Adrenal gland (tissue), 12 donors: ENCODE measurements around the gene NEDD8. TPM values are rescaled to one million over a fixed set of nuclear protein-coding genes. Genes with fewer than 3 reads are reported as not detected.

Experiments
- DNase-seq, 7 donors: peaks; one replicate each; pipeline ENCODE4 v3.0.0-alpha.2; 2019 to 2020
- H3K27ac ChIP-seq, 5 donors: fragments of 200-600 bp; sonication (generic) in 4 of 5; 1 replicate in 3 of 5; 2 replicates in 2 of 5; pipeline versions ENCODE4 v1.5.1 to v1.8.0; 2016 to 2020; ENCODE audit warnings: mild to moderate bottlenecking in 1 of 5
- H3K27me3 ChIP-seq: fragments of 200-600 bp; 2 replicates; pipeline ENCODE4 v1.8.0; 2021
- H3K36me3 ChIP-seq, 2 donors: fragments of 200-600 bp; replicated peaks in 1 of 2; 1 replicate in 1 of 2; 2 replicates in 1 of 2; pipeline versions ENCODE4 v1.5.1 to v1.8.0; 2018 to 2022
- H3K4me1 ChIP-seq, 2 donors: fragments of 200-600 bp; replicated peaks in 1 of 2; 1 replicate in 1 of 2; 2 replicates in 1 of 2; pipeline versions ENCODE4 v1.5.1 to v1.8.0; 2018 to 2021
- H3K4me3 ChIP-seq, 4 donors: fragments of 200-600 bp; sonication (generic) in 3 of 4; one replicate each; pipeline ENCODE4 v1.5.1; 2016 to 2018
- H3K9me3 ChIP-seq, 3 donors: fragments of 200-600 bp; sonication (generic) in 1 of 3; replicated peaks in 1 of 3; 1 replicate in 2 of 3; 2 replicates in 1 of 3; pipeline versions ENCODE4 v1.5.1 to v1.8.0; 2016 to 2021
- POLR2A ChIP-seq, 2 donors: fragments of 450-650 bp; IDR thresholded peaks; one replicate each; pipeline ENCODE4 v1.6.1; 2017; ENCODE audit warnings: antibody characterized with exemption in 2 of 2, mild to moderate bottlenecking in 2 of 2, moderate library complexity in 1 of 2
- WGBS, 4 donors: extraction: QIAGEN DNeasy Blood & Tissue Kit in 2 of 4; methylation state at CpG; one replicate each; pipeline versions ENCODE4 v1.1.5 to v1.1.7; 2013 to 2017; 5-methylcytosine and 5-hydroxymethylcytosine counted together
- intact Hi-C, 2 donors: fragments of 100-400 bp; cut with DNase I; formaldehyde crosslinking; loops; one replicate each; pipeline versions ENCODE4 v1.14.1 to v1.15.0; 2022 to 2023
- polyA plus RNA-seq, 3 donors: library from polyadenylated mRNA; stranded (reverse); fragments of 200-250 nt in 2 of 3; fragments of 350-450 nt in 1 of 3; fragmentation: Illumina TruSeq in 1 of 3; extraction: RNeasy Lipid Tissue Mini Kit (QIAGEN cat#74804) in 1 of 3; gene quantifications; one replicate each; pipeline ENCODE4 v1.2.3, GENCODE V29; 2013 to 2014
- small RNA-seq, 2 donors: library from RNA; depleted of rRNA; stranded (forward); fragments of <200 nt; gene quantifications; one replicate each; pipeline ENCODE3, GENCODE V24; 2016
- total RNA-seq, 9 donors: library from RNA; depleted of rRNA in 4 of 9; stranded (reverse); fragments of >200 nt in 4 of 9; fragments of 120-200 nt in 1 of 9; fragmentation: NEBNext Ultra II Directional in 1 of 9; extraction: Animal tissue kit (Norgen Biotek cat#: 25700) in 1 of 9; gene quantifications; one replicate each; pipeline versions ENCODE4 v1.1.0 to v1.2.4, GENCODE V29; 2013 to 2023
- TF ChIP-seq, protein P1 (sequence below), 6 experiments: fragments of 450-650 bp in 4 of 6; fragments of 200-600 bp in 2 of 6; sonication (generic) in 1 of 6; IDR thresholded peaks; 1 replicate in 5 of 6; 2 replicates in 1 of 6; pipeline versions ENCODE4 v1.5.1 to v1.8.0; 2016 to 2021; ENCODE audit warnings: antibody characterized with exemption in 6 of 6, mild to moderate bottlenecking in 2 of 6, moderate library complexity in 1 of 6
- donor health status: healthy with polysubstance abuse.
- donor health status: Bipolar disorder and iron deficiency.
- donor health status: DM: yes; HTN: yes; CAD: no.
- donor health status: DM: no; HTN: no; CAD: no.
- donor health status: DM: no; HTN: no; CAD: no.
- donor health status: DM: yes; HTN: yes; CAD: no.

NEDD8 gene
- total and polyA plus RNA-seq, 12 donors, result 136 to 454 (median 216) TPM

- Histone ChIP-seq H3K27ac (peak within 1 kb of the TSS in 2 of 5 donors; percentile 45 to 54), H3K27me3 (no peaks in the 10 kb centered on the region), H3K36me3 (peaks cover 0 to 18% of the 10 kb centered on the region in 2 donors), H3K4me3 (peak within 1 kb of the TSS in 1 of 4 donors; percentile 38), H3K4me1 (peaks cover 0 to 6% of the 10 kb centered on the region in 2 donors), H3K9me3 (no peaks in the 10 kb centered on the region)
- DNase-seq, result peak; percentile 69 to 98 (median 81)
- TF ChIP-seq POLR2A (IDR thresholded peaks at IDR 0.05), result no peak
- TF ChIP-seq, protein P1, sequence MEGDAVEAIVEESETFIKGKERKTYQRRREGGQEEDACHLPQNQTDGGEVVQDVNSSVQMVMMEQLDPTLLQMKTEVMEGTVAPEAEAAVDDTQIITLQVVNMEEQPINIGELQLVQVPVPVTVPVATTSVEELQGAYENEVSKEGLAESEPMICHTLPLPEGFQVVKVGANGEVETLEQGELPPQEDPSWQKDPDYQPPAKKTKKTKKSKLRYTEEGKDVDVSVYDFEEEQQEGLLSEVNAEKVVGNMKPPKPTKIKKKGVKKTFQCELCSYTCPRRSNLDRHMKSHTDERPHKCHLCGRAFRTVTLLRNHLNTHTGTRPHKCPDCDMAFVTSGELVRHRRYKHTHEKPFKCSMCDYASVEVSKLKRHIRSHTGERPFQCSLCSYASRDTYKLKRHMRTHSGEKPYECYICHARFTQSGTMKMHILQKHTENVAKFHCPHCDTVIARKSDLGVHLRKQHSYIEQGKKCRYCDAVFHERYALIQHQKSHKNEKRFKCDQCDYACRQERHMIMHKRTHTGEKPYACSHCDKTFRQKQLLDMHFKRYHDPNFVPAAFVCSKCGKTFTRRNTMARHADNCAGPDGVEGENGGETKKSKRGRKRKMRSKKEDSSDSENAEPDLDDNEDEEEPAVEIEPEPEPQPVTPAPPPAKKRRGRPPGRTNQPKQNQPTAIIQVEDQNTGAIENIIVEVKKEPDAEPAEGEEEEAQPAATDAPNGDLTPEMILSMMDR (IDR thresholded peaks at IDR 0.05), result no peak
- intact Hi-C loops, result no loop called here
- 14 to 31% (median 26%) methylated on average over 21 to 63 of the region's 63 CpGs for WGBS, 4 donors
These were observed 60.5 kb downstream of the NEDD8 start, which contains the start of gene REC8 for GRCh38 chr14:24171422-24172260. Gene REC8, plus strand, starts transcription at chr14:24172080. Its CDS starts 473 bp downstream, at chr14:24172553.

DNA sequence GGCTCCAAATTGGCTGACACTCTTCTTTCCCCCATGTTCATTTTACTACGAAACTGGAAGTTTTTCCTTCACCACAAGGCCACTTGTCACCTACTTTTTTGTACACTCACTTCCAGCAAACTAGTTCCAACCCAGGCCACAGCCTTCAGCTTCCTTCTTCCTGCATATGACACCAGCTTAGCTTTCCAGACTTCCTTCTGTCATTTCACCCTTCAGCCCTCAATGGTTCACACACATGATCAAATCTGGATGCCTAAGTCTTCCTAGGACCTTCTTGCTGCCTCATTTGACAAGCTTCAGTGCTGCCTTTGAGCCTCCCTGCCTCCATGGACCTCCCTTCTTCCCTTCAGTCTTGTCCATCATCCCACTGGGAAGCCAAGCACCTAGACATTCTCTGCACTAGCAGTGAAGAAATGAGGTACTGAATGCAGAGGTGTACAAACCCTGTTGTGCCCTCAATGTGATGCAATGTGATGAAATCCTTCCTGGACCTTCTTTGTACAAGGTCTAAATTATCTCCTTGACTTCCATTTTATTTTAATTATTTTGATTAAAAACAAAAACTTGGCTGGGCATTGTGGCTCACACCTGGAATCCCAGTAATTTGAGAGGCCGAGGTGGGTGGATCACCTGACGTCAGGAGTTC, 64.6 kb downstream of the NEDD8 start:
- Histone ChIP-seq H3K27me3 (no peaks in the 10 kb centered on the region), H3K4me3 (no peak overlapping the region), H3K4me1 (peaks cover 0 to 17% of the 10 kb centered on the region in 2 donors), H3K27ac (no peak overlapping the region), H3K9me3 (no peaks in the 10 kb centered on the region), H3K36me3 (peaks cover 0 to 54% of the 10 kb centered on the region in 2 donors)
- WGBS, 4 donors, result 71 to 82% (median 81%) methylated on average over 3 of the region's 3 CpGs
- intact Hi-C loops, result no loop called here
- no peak for DNase-seq
- TF ChIP-seq, protein P1 (IDR thresholded peaks at IDR 0.05), result no peak
- no peak for TF ChIP-seq POLR2A (IDR thresholded peaks at IDR 0.05)

Small RNAs within 50 kb of the gene (small RNA-seq; reads per million reads assigned to genes)
- gene AL136295.4, result 0 reads per million in 2 donors
- gene CHMP4A, result 0 reads per million in 2 donors
- gene IPO4, result 0 to 0.24 reads per million in 2 donors
- 0 to 0.12 reads per million in 2 donors for gene MDP1

Other genes starting within 250 kb of the NEDD8 start
Only the 30 nearest of the 34 such genes appear.
- gene CARMIL3, start 180.4 kb downstream of the NEDD8 start, total RNA-seq, result 1 to 10 TPM in 2 of 9 donors, under 1 TPM in 6, not detected in 1; 0.17 to 1.1 (median 0.68) TPM
- gene CARMIL3, start 180.4 kb downstream of the NEDD8 start, polyA plus RNA-seq, result 1 to 10 TPM in 2 of 3 donors, under 1 TPM in 1; 0.73 to 5.8 (median 1.7) TPM
- 1 to 10 TPM in 1 of 9 donors, under 1 TPM in 1, not detected in 7; 0.97 to 1.4 TPM for gene CPNE6, start 160.8 kb downstream of the NEDD8 start, total RNA-seq
- under 1 TPM; 0.07 to 0.22 (median 0.16) TPM for gene CPNE6, start 160.8 kb downstream of the NEDD8 start, polyA plus RNA-seq
- 10 to 100 TPM in 7 of 9 donors, 1 to 10 TPM in 2; 4.4 to 37.0 (median 18.4) TPM for gene PCK2, start 138.1 kb downstream of the NEDD8 start, total RNA-seq
- gene PCK2, start 138.1 kb downstream of the NEDD8 start, polyA plus RNA-seq, result 10 to 100 TPM in 2 of 3 donors, 1 to 10 TPM in 1; 7.9 to 17.9 (median 10.5) TPM
- gene DCAF11, start 117.6 kb downstream of the NEDD8 start, total RNA-seq, result 100 to 1,000 TPM in 8 of 9 donors, 10 to 100 TPM in 1; 88.9 to 401 (median 143) TPM
- gene DCAF11, start 117.6 kb downstream of the NEDD8 start, polyA plus RNA-seq, result 10 to 100 TPM; 40.4 to 94.0 (median 42.3) TPM
- gene NRL, start 117.4 kb downstream of the NEDD8 start, total RNA-seq, result 10 to 100 TPM in 1 of 9 donors, 1 to 10 TPM in 8; 3.3 to 20.2 (median 4.7) TPM
- 1 to 10 TPM; 2.2 to 3.5 (median 3.1) TPM for gene NRL, start 117.4 kb downstream of the NEDD8 start, polyA plus RNA-seq
- 10 to 100 TPM in 4 of 9 donors, 1 to 10 TPM in 5; 6.5 to 15.7 (median 9.7) TPM for gene FITM1, start 101.7 kb downstream of the NEDD8 start, total RNA-seq
- 10 to 100 TPM in 2 of 3 donors, 1 to 10 TPM in 1; 4.6 to 25.7 (median 13.4) TPM for gene FITM1, start 101.7 kb downstream of the NEDD8 start, polyA plus RNA-seq
- 100 to 1,000 TPM; 208 to 359 (median 277) TPM for gene PSME1, start 96.2 kb downstream of the NEDD8 start, total RNA-seq
- gene PSME1, start 96.2 kb downstream of the NEDD8 start, polyA plus RNA-seq, result 100 to 1,000 TPM; 205 to 386 (median 313) TPM
- 10 to 100 TPM; 22.5 to 65.7 (median 40.5) TPM for gene EMC9, start 90.8 kb downstream of the NEDD8 start, total RNA-seq
- 100 to 1,000 TPM in 2 of 3 donors, 10 to 100 TPM in 1; 21.6 to 149 (median 127) TPM for gene EMC9, start 90.8 kb downstream of the NEDD8 start, polyA plus RNA-seq
- 100 to 1,000 TPM; 107 to 362 (median 191) TPM for gene PSME2, start 85.8 kb downstream of the NEDD8 start, total RNA-seq
- 100 to 1,000 TPM; 388 to 752 (median 687) TPM for gene PSME2, start 85.8 kb downstream of the NEDD8 start, polyA plus RNA-seq
- gene RNF31, start 84.9 kb downstream of the NEDD8 start, total RNA-seq, result 100 to 1,000 TPM in 1 of 9 donors, 10 to 100 TPM in 8; 32.8 to 165 (median 59.7) TPM
- 100 to 1,000 TPM in 2 of 3 donors, 10 to 100 TPM in 1; 59.3 to 351 (median 198) TPM for gene RNF31, start 84.9 kb downstream of the NEDD8 start, polyA plus RNA-seq
- 100 to 1,000 TPM in 4 of 9 donors, 10 to 100 TPM in 5; 32.4 to 119 (median 98.3) TPM for gene IRF9, start 71.1 kb downstream of the NEDD8 start, total RNA-seq
- gene IRF9, start 71.1 kb downstream of the NEDD8 start, polyA plus RNA-seq, result 100 to 1,000 TPM; 118 to 151 (median 129) TPM
- 10 to 100 TPM in 4 of 9 donors, 1 to 10 TPM in 5; 1.3 to 18.5 (median 9.4) TPM for gene REC8, start 60.3 kb downstream of the NEDD8 start, total RNA-seq
- gene REC8, start 60.3 kb downstream of the NEDD8 start, polyA plus RNA-seq, result 100 to 1,000 TPM in 1 of 3 donors, 10 to 100 TPM in 1, 1 to 10 TPM in 1; 3.6 to 111 (median 38.9) TPM
- gene IPO4, start 43.6 kb downstream of the NEDD8 start, total RNA-seq, result 10 to 100 TPM; 29.7 to 84.9 (median 45.4) TPM
- gene IPO4, start 43.6 kb downstream of the NEDD8 start, polyA plus RNA-seq, result 10 to 100 TPM; 19.1 to 43.2 (median 23.8) TPM
- 100 to 1,000 TPM in 2 of 9 donors, 10 to 100 TPM in 7; 60.0 to 123 (median 90.4) TPM for gene TM9SF1, start 36.9 kb downstream of the NEDD8 start, total RNA-seq
- 10 to 100 TPM; 43.7 to 67.2 (median 56.1) TPM for gene TM9SF1, start 36.9 kb downstream of the NEDD8 start, polyA plus RNA-seq
- under 1 TPM in 1 of 9 donors, not detected in 8; 0.46 TPM for gene TSSK4, start 26.7 kb downstream of the NEDD8 start, total RNA-seq
- gene TSSK4, start 26.7 kb downstream of the NEDD8 start, polyA plus RNA-seq, result under 1 TPM in 1 of 3 donors, not detected in 2; 0.07 TPM
- 10 to 100 TPM; 32.9 to 68.6 (median 56.5) TPM for gene CHMP4A, start 18.9 kb downstream of the NEDD8 start, total RNA-seq
- gene CHMP4A, start 18.9 kb downstream of the NEDD8 start, polyA plus RNA-seq, result 100 to 1,000 TPM in 2 of 3 donors, 10 to 100 TPM in 1; 71.1 to 118 (median 104) TPM
- 10 to 100 TPM; 20.3 to 53.7 (median 28.6) TPM for gene MDP1, start 16.3 kb downstream of the NEDD8 start, total RNA-seq
- gene MDP1, start 16.3 kb downstream of the NEDD8 start, polyA plus RNA-seq, result 10 to 100 TPM; 32.2 to 40.2 (median 39.4) TPM
- 100 to 1,000 TPM in 8 of 9 donors, 10 to 100 TPM in 1; 92.5 to 188 (median 131) TPM for gene GMPR2, start 562 bp upstream of the NEDD8 start, total RNA-seq
- 100 to 1,000 TPM in 1 of 3 donors, 10 to 100 TPM in 2; 70.6 to 103 (median 98.0) TPM for gene GMPR2, start 562 bp upstream of the NEDD8 start, polyA plus RNA-seq
- gene TINF2, start 10.3 kb upstream of the NEDD8 start, total RNA-seq, result 100 to 1,000 TPM in 5 of 9 donors, 10 to 100 TPM in 4; 76.3 to 216 (median 101) TPM
- 100 to 1,000 TPM in 2 of 3 donors, 10 to 100 TPM in 1; 57.8 to 179 (median 103) TPM for gene TINF2, start 10.3 kb upstream of the NEDD8 start, polyA plus RNA-seq
- 1 to 10 TPM in 3 of 9 donors, under 1 TPM in 5, not detected in 1; 0.28 to 1.4 (median 0.88) TPM for gene TGM1, start 30.8 kb upstream of the NEDD8 start, total RNA-seq
- gene TGM1, start 30.8 kb upstream of the NEDD8 start, polyA plus RNA-seq, result 1 to 10 TPM in 2 of 3 donors, under 1 TPM in 1; 0.44 to 2.7 (median 2.2) TPM
- 10 to 100 TPM; 26.0 to 40.0 (median 32.3) TPM for gene RABGGTA, start 39.2 kb upstream of the NEDD8 start, total RNA-seq
- gene RABGGTA, start 39.2 kb upstream of the NEDD8 start, polyA plus RNA-seq, result 100 to 1,000 TPM in 1 of 3 donors, 10 to 100 TPM in 2; 15.7 to 124 (median 90.7) TPM
- 10 to 100 TPM; 11.4 to 68.1 (median 36.1) TPM for gene DHRS1, start 67.4 kb upstream of the NEDD8 start, total RNA-seq
- 10 to 100 TPM; 19.8 to 38.7 (median 37.6) TPM for gene DHRS1, start 67.4 kb upstream of the NEDD8 start, polyA plus RNA-seq
- gene NOP9, start 67.5 kb upstream of the NEDD8 start, total RNA-seq, result 10 to 100 TPM in 8 of 9 donors, 1 to 10 TPM in 1; 9.2 to 28.2 (median 18.2) TPM
- 10 to 100 TPM in 2 of 3 donors, 1 to 10 TPM in 1; 9.1 to 21.1 (median 16.8) TPM for gene NOP9, start 67.5 kb upstream of the NEDD8 start, polyA plus RNA-seq
- gene CIDEB, start 75.6 kb upstream of the NEDD8 start, total RNA-seq, result 10 to 100 TPM; 16.4 to 80.3 (median 40.5) TPM
- gene CIDEB, start 75.6 kb upstream of the NEDD8 start, polyA plus RNA-seq, result 10 to 100 TPM; 17.5 to 73.7 (median 37.4) TPM
- 10 to 100 TPM in 2 of 9 donors, 1 to 10 TPM in 6, under 1 TPM in 1; 0.42 to 11.1 (median 4.2) TPM for gene LTB4R2, start 77.8 kb upstream of the NEDD8 start, total RNA-seq
- gene LTB4R2, start 77.8 kb upstream of the NEDD8 start, polyA plus RNA-seq, result 1 to 10 TPM in 2 of 3 donors, under 1 TPM in 1; 0.57 to 2.7 (median 1.8) TPM
- 10 to 100 TPM in 5 of 9 donors, 1 to 10 TPM in 4; 1.4 to 21.0 (median 11.0) TPM for gene LTB4R, start 79.1 kb upstream of the NEDD8 start, total RNA-seq
- gene LTB4R, start 79.1 kb upstream of the NEDD8 start, polyA plus RNA-seq, result 10 to 100 TPM in 2 of 3 donors, 1 to 10 TPM in 1; 9.4 to 30.2 (median 17.5) TPM
- gene ADCY4, start 102.7 kb upstream of the NEDD8 start, total RNA-seq, result 10 to 100 TPM in 5 of 9 donors, 1 to 10 TPM in 4; 3.9 to 34.0 (median 12.5) TPM
- gene ADCY4, start 102.7 kb upstream of the NEDD8 start, polyA plus RNA-seq, result 10 to 100 TPM in 2 of 3 donors, 1 to 10 TPM in 1; 4.5 to 70.1 (median 45.8) TPM
- 10 to 100 TPM in 1 of 9 donors, 1 to 10 TPM in 6, under 1 TPM in 2; 0.50 to 10.4 (median 3.6) TPM for gene RIPK3, start 107.6 kb upstream of the NEDD8 start, total RNA-seq
- gene RIPK3, start 107.6 kb upstream of the NEDD8 start, polyA plus RNA-seq, result 1 to 10 TPM; 1.5 to 8.0 (median 4.6) TPM
- 100 to 1,000 TPM in 2 of 9 donors, 10 to 100 TPM in 7; 17.0 to 164 (median 48.2) TPM for gene NFATC4, start 135.8 kb upstream of the NEDD8 start, total RNA-seq
- 100 to 1,000 TPM in 2 of 3 donors, 10 to 100 TPM in 1; 11.8 to 505 (median 390) TPM for gene NFATC4, start 135.8 kb upstream of the NEDD8 start, polyA plus RNA-seq
- gene NYNRIN, start 166.6 kb upstream of the NEDD8 start, total RNA-seq, result 10 to 100 TPM in 1 of 9 donors, 1 to 10 TPM in 8; 6.0 to 11.0 (median 7.0) TPM
- gene NYNRIN, start 166.6 kb upstream of the NEDD8 start, polyA plus RNA-seq, result 1 to 10 TPM; 2.2 to 6.1 (median 3.4) TPM